PFSK-1 (cell line): Measurements from ENCODE around the gene CKS2.

Experiments used
- FOXP2 ChIP-seq: optimal IDR thresholded peaks from 2 replicates; pipeline ENCODE3; 2011; ENCODE audit warnings: borderline replicate concordance, control low read depth, inconsistent platforms; ENCODE audit not compliant: insufficient read depth; ENCODE audit errors: extremely low read length, extremely low read depth
- POLR2AphosphoS5 ChIP-seq: IDR thresholded peaks from 2 replicates; pipeline ENCODE4 v1.6.1; 2012; ENCODE audit warnings: low read depth, mild to moderate bottlenecking, control low read depth, low read length, moderate library complexity
- REST ChIP-seq, 2 experiments: IDR thresholded peaks; 2 replicates each; pipeline versions ENCODE4 v1.6.1 to v1.8.0; 2011 to 2012; ENCODE audit warnings: low read depth in 2 of 2, low read length in 2 of 2, control low read depth in 1 of 2, inconsistent platforms in 1 of 2, mild to moderate bottlenecking in 1 of 2, moderate library complexity in 1 of 2; ENCODE audit not compliant: insufficient read depth in 1 of 2
- SIN3A ChIP-seq: IDR thresholded peaks from 2 replicates; pipeline ENCODE4 v1.6.1; 2012; ENCODE audit warnings: mild to moderate bottlenecking, low read length, moderate library complexity, borderline replicate concordance; ENCODE audit not compliant: insufficient read depth
- TAF1 ChIP-seq: IDR thresholded peaks from 2 replicates; pipeline ENCODE4 v1.6.1; 2012; ENCODE audit warnings: low read length, control low read depth, borderline replicate concordance; ENCODE audit not compliant: insufficient read depth

CKS2 gene

GRCh38 chr9:89291741-89292140, 19.3 kb upstream of the CKS2 start:
- TF ChIP-seq REST (IDR thresholded peaks at IDR 0.05; ENCODE audit: insufficient read depth in 1 of 2, low read depth in 2 of 2, low read length in 2 of 2): no peak
- TF ChIP-seq SIN3A: no peak
- TF ChIP-seq FOXP2: no peak
- TF ChIP-seq TAF1: no peak
- no peak for TF ChIP-seq POLR2AphosphoS5

- no peak for TF ChIP-seq REST (IDR thresholded peaks at IDR 0.05; ENCODE audit: insufficient read depth in 1 of 2, low read depth in 2 of 2, low read length in 2 of 2)
- TF ChIP-seq SIN3A: no peak
- TF ChIP-seq FOXP2: no peak
- no peak for TF ChIP-seq POLR2AphosphoS5
- no peak for TF ChIP-seq TAF1
Observed at GRCh38 chr9:89293014-89293413, 18.0 kb upstream of the CKS2 start.

GRCh38 chr9:89295400-89295799, 15.6 kb upstream of the CKS2 start:
- no peak for TF ChIP-seq POLR2AphosphoS5

GRCh38 chr9:89304020-89304833, 6.8 kb upstream of the CKS2 start:
- TF ChIP-seq FOXP2 (no peak), POLR2AphosphoS5 (no peak), TAF1 (no peak), SIN3A (no peak), REST (IDR thresholded peaks at IDR 0.05; ENCODE audit: insufficient read depth in 1 of 2, low read depth in 2 of 2, low read length in 2 of 2) (no peak)

- TF ChIP-seq REST (IDR thresholded peaks at IDR 0.05; ENCODE audit: insufficient read depth in 1 of 2, low read depth in 2 of 2, low read length in 2 of 2): no peak
- no peak for TF ChIP-seq FOXP2
- no peak for TF ChIP-seq POLR2AphosphoS5
- no peak for TF ChIP-seq TAF1
- TF ChIP-seq SIN3A: no peak
Observed at GRCh38 chr9:89304834-89305188, 6.2 kb upstream of the CKS2 start.
